Measurements from ENCODE around the gene OTOP1.

- TF ChIP-seq CTCF (IDR thresholded peaks at IDR 0.05; ENCODE audit: insufficient read depth, low read depth, low read length) = no peak
- TF ChIP-seq EZH2 (IDR thresholded peaks at IDR 0.05; ENCODE audit: insufficient read depth, low read length) = no peak
These were observed 669 bp downstream of the OTOP1 start for GRCh38 chr4:4225915-4226605.

Data from astrocyte (in vitro differentiated cells and primary cell).